ENCODE results near the gene BLOC1S2.
A peak's percentile ranks its signal among the peaks of the same experiment; 100 is the strongest.

BLOC1S2 gene

DNA sequence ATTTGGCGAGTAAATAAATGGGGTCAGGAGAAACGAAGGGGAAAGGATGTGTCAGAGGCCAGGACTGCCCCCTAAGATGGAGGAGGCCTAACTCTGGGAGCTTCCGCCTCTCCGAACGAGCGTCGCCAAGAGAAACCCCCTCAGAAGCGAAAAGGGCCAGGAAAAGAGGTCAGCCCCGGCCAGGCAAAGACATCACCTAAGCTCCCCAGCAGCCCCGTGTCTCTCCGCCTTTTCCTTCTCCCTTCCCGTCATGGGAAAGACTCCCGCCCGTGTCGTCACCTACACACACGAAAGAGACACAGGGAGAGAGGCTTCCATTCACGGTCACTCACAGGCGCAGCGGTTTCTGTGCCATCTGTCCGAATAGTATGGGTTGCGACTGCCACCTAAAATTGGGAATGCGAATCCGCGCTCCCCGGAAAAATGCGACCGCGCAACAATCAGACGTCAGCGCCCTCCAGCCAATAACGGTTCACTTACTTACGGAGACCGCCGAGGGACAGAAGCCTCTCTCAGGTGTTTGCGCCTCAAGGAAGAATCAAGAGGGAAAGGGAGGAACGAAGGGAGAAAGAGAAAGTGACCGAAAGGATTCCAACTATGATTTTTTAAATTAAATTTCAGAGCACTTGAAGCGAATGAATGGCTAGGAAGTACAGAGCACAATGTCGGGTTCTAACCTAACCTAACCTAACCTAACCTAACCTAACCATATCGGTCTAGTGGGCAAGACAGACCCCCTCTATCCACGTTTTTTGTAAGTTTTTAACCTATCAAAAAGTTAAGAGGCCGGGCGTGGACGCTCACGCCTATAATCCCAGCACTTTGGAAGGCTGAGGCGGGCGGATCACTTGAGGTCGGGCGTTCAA lies 19.0 kb downstream of the BLOC1S2 start, which contains the start of gene CWF19L1:
TSS of gene CWF19L1 (minus strand) at position 400 of the 866 bp plus-strand sequence. CDS start at position 355, 45 bp downstream.
- peaks cover 5% of the 10 kb centered on the region for H3K36me3 Mint-ChIP-seq
- H3K4me1 Mint-ChIP-seq = peaks cover 17% of the 10 kb centered on the region
- H3K4me3 Mint-ChIP-seq = peak within 1 kb of the TSS; percentile 100
- DNase-seq (ENCODE audit: low spot score in 2 of 2) = peak; percentile 39 to 63
- ATAC-seq (ENCODE audit: low read depth) = peak; percentile 75
- H3K9me3 Mint-ChIP-seq = no peaks in the 10 kb centered on the region
- H3K27ac Mint-ChIP-seq = peak within 1 kb of the TSS; percentile 99
- no peaks in the 10 kb centered on the region for H3K27me3 Mint-ChIP-seq

DNA sequence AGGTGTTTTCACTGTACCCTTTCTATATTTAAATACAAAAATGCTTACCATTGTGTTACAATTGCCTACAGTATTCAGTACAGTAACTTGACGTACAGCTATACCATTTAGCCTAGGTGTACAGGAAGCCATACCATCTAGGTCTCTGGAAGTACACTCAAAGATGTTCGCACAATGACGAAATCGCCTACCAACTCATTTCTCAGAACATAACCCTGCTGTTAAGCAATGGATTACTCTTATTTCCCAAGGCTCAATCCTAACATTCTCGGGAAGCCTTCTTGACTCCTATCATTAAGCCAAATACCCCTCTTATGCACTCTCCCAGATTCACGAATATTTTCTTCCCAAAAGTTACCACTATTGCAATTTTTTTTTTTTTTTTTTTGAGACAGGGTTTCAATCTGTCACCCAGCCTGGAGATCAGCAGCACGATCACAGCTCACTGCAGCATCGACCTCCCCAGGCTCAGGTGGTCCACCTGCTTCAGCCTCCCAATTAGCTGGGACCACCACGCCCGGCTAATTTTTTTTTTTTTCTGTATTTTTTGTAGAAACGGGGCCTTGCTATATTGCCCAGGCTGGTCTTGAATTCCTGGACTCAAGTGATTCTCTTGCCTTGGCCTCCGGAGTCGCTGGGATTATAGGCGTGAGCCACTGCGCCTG lies 20.5 kb downstream of the BLOC1S2 start:
- Mint-ChIP-seq H3K4me1 (peaks cover 24% of the 10 kb centered on the region), H3K36me3 (peaks cover 13% of the 10 kb centered on the region), H3K4me3 (peak overlapping the region; percentile 100), H3K27ac (peak overlapping the region; percentile 81), H3K9me3 (no peaks in the 10 kb centered on the region), H3K27me3 (no peaks in the 10 kb centered on the region)
- DNase-seq (ENCODE audit: low spot score in 2 of 2) (no peak), ATAC-seq (ENCODE audit: low read depth) (no peak)

DNA sequence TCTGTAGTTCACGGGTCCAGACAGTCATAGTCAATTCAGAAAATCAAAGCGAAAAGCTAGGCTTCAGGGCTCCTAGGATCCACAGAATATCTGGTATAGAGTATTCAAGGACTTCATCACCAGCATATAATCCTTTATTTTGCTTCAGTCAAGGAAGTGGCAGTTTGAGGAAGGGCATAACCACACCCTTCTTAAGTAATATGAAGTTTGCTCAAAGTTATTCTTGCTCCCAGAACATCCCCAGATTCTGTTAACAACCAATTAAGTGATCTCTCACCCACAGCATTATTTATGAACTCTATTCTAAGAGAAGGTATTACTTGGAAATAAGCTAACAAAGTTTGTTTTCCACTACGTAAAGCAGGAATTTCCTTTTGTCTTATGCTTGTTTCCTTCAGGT lies 32.3 kb downstream of the BLOC1S2 start:
- no peaks in the 10 kb centered on the region for H3K9me3 Mint-ChIP-seq
- no peaks in the 10 kb centered on the region for H3K27me3 Mint-ChIP-seq
- no peak for ATAC-seq (ENCODE audit: low read depth)
- H3K27ac Mint-ChIP-seq = no peak overlapping the region
- no peak for DNase-seq (ENCODE audit: low spot score in 2 of 2)
- peaks cover 2% of the 10 kb centered on the region for H3K4me1 Mint-ChIP-seq
- no peak overlapping the region for H3K4me3 Mint-ChIP-seq
- H3K36me3 Mint-ChIP-seq = peaks cover 34% of the 10 kb centered on the region

DNA sequence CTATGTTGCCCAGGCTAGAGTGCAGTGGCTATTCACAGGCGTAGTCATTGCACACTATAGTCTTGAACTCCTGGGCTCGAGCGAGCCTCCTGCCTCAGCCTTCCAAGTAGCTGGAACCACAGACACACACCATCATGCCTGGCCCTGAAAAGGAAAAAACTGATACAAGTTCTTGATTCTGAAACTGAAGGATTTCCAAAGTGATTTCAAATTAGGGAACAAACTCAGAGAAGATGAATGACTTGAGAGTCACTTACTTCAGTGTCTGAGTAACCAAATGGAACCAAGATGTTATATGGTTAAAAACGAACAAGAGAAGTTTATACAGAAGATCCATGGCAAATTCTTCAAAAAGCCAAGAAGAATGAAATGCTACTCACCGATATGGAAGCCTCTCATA lies 33.4 kb downstream of the BLOC1S2 start:
- Mint-ChIP-seq H3K4me1 (no peaks in the 10 kb centered on the region), H3K27ac (no peak overlapping the region), H3K27me3 (no peaks in the 10 kb centered on the region), H3K36me3 (peaks cover 30% of the 10 kb centered on the region), H3K9me3 (no peaks in the 10 kb centered on the region), H3K4me3 (no peak overlapping the region)
- no peak for ATAC-seq (ENCODE audit: low read depth)
- DNase-seq (ENCODE audit: low spot score in 2 of 2) = no peak

DNA sequence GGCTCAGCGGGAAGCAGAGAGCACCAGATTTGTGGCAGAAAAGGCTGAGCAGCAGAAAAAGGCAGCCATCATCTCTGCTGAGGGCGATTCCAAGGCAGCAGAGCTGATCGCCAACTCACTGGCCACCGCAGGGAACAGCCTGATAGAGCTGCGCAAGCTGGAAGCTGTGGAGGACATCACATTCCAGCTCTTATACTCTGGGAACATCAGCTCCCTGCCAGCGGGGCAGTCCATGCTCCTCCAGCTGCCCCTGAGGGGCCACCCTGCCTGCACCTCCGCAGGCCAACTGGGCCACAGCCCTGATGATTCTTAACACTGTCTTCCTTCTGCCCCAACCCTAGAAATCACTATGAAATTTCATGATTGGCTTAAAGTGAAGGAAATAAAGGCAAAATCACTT lies 37.7 kb downstream of the BLOC1S2 start:
- no peaks in the 10 kb centered on the region for H3K27me3 Mint-ChIP-seq
- H3K36me3 Mint-ChIP-seq = peaks cover 17% of the 10 kb centered on the region
- no peak overlapping the region for H3K27ac Mint-ChIP-seq
- no peak for DNase-seq (ENCODE audit: low spot score in 2 of 2)
- H3K4me1 Mint-ChIP-seq = no peaks in the 10 kb centered on the region
- H3K9me3 Mint-ChIP-seq = no peaks in the 10 kb centered on the region
- no peak for ATAC-seq (ENCODE audit: low read depth)
- no peak overlapping the region for H3K4me3 Mint-ChIP-seq

DNA sequence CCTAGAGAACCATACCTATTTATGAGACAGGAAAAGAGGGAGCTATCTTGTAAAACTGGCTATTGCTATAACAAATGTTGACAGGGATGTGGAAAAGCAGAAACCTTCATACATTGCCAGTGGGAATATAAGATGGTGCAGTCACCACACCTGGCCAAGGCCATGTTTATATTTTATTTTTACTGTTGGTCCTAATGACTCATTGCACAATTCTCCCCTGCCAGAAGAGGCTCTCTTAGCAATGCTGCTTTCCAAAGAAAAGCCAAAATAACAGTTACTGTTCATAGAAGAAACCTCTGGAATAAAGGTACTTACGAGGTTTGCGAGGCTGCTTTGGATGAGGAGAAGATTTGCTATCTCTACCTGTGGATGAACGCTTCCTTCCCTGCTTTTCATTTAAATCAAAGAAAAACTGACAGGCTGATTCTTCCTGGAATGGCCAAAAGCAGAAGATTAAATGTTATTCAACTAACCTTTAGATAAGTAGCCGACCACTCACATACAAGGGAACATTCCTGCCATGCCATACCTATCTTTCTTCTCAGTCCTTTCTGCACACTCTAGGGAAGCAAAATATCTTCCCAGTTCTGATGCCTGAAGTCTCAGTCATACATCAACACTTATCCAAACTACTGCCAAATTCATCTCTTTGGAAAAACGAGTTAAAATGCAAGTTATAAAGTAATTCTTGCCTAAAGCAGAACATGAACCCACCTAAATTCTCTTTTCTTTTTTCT lies 40.8 kb downstream of the BLOC1S2 start:
- Mint-ChIP-seq H3K36me3 (peaks cover 23% of the 10 kb centered on the region), H3K27ac (no peak overlapping the region), H3K4me1 (no peaks in the 10 kb centered on the region), H3K27me3 (no peaks in the 10 kb centered on the region), H3K9me3 (no peaks in the 10 kb centered on the region), H3K4me3 (no peak overlapping the region)
- ATAC-seq (ENCODE audit: low read depth) = no peak
- no peak for DNase-seq (ENCODE audit: low spot score in 2 of 2)

DNA sequence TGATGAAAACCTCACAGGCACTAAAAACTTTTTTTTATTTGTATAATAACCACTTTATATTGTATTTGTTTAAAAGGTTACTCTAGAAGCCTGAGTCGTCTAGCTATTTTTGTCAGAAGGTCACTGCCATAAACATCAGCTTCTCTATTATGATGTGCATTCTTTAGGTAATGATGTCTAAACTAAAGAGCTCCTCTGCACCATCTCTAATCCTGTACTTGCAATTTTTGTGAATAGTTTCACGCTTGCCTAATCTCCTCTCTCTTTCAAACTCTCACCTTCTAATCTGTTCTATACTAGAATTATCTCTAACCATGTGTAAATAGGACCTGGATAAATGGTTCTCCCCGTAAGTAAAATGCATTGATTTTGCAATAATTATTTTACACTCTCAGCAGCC lies 46.6 kb downstream of the BLOC1S2 start:
- Mint-ChIP-seq H3K36me3 (peaks cover 30% of the 10 kb centered on the region), H3K27ac (no peak overlapping the region), H3K9me3 (no peaks in the 10 kb centered on the region), H3K4me1 (no peaks in the 10 kb centered on the region), H3K4me3 (no peak overlapping the region), H3K27me3 (no peaks in the 10 kb centered on the region)
- no peak for DNase-seq (ENCODE audit: low spot score in 2 of 2)
- ATAC-seq (ENCODE audit: low read depth) = no peak

DNA sequence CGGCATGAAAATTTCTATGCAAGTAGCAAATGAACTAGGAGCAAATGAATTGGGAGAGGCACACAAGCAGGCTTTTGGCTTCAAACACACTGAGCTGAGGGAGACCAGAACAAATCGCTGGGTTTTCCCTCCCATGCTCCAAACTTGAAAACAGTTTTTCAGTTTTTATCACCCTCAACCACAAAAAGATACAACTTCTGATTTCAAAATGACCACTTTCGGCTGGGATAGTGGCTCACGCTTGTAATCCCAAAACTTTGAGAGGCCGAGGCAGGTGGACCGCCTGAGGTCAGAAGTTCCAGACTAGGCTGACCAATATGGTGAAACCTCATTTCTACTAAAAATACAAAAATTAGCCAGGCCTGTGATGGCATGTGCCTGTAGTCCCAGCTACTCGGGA lies 48.1 kb downstream of the BLOC1S2 start:
- Mint-ChIP-seq H3K27me3 (no peaks in the 10 kb centered on the region), H3K4me3 (no peak overlapping the region), H3K27ac (no peak overlapping the region), H3K4me1 (no peaks in the 10 kb centered on the region), H3K9me3 (no peaks in the 10 kb centered on the region), H3K36me3 (peaks cover 34% of the 10 kb centered on the region)
- no peak for DNase-seq (ENCODE audit: low spot score in 2 of 2)
- ATAC-seq (ENCODE audit: low read depth) = no peak

DNA sequence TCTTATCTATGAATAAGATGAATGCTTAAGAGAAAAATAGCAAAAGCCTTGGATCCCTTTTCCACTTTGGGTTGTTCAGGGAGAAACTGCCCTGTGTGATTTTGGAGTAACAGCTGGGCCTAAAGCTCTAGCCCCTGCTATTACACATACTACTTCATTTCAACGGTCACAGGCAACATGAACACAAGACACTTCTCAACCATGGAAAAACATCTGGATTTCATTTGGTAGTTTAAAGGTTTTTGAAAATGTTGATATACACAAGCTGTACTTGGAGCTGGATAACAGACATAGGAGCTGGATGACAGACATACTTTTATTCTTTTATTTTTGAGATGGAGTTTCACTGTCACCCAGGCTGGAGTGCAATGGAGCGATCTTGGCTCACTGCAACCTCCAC lies 54.4 kb downstream of the BLOC1S2 start:
- no peak for ATAC-seq (ENCODE audit: low read depth)
- H3K27ac Mint-ChIP-seq = no peak overlapping the region

DNA sequence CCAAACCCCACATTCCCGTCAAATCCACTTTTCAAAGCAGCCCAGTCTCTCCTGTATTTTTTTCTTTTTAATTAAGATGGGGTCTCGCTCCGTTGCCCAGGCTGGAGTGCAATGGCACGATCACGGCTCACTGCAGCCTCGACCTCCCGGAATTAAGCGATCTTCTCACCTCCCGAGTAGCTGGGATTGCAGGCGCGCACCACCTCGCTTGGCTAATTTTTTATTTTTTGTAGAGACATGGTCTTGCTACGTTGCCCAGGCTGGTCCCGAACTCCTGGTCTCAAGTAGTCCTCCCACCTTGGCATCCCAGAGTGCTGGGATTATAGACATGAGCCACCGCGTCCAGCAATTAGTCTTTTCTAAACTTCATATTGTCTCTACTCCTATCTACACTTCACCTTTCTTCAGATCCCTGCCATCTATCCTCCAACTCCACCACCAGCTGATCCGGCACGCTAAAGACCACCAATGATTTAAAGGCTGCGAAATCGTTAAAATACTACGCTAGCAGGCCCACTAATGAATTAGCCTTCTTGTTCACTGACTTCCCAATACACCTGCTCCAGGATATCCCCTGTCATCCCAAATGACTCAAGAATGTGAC lies 56.6 kb downstream of the BLOC1S2 start:
- Mint-ChIP-seq H3K4me1 (peaks cover 15% of the 10 kb centered on the region), H3K9me3 (no peaks in the 10 kb centered on the region), H3K27ac (peak overlapping the region; percentile 88), H3K36me3 (peaks cover 14% of the 10 kb centered on the region), H3K27me3 (no peaks in the 10 kb centered on the region), H3K4me3 (peak overlapping the region; percentile 85)
- ATAC-seq (ENCODE audit: low read depth) (no peak), DNase-seq (ENCODE audit: low spot score in 2 of 2) (no peak)

More for the DNA sequence above, 54.4 kb downstream of the BLOC1S2 start:
- H3K4me3 Mint-ChIP-seq = no peak overlapping the region
- H3K4me1 Mint-ChIP-seq = peaks cover 15% of the 10 kb centered on the region
- no peak for DNase-seq (ENCODE audit: low spot score in 2 of 2)
- no peaks in the 10 kb centered on the region for H3K9me3 Mint-ChIP-seq
- no peaks in the 10 kb centered on the region for H3K27me3 Mint-ChIP-seq
- H3K36me3 Mint-ChIP-seq = peaks cover 19% of the 10 kb centered on the region

DNA sequence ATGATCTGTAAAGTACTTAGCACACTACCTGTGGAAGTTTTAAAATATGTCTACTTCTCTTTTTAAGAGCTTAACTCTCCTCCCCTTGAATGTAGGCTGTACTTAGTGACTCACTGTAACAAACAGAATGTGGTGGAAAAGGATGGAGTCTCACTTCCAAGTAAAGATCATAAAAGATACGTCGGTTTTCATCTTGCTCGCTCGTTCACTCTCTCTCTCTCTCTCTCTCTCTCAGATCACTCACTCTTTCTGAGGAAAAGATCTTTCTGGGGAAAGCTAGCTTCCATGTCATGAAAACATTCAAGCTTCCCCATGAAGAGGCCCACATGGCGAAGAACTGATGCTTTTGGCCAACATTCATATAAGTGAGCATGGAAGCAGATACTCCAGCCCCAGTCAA lies 62.6 kb downstream of the BLOC1S2 start:
- no peak for ATAC-seq (ENCODE audit: low read depth)
- peaks cover 10% of the 10 kb centered on the region for H3K4me1 Mint-ChIP-seq

More for the DNA sequence above, 62.6 kb downstream of the BLOC1S2 start:
- H3K27ac Mint-ChIP-seq = no peak overlapping the region
- H3K36me3 Mint-ChIP-seq = peaks cover 29% of the 10 kb centered on the region
- no peaks in the 10 kb centered on the region for H3K27me3 Mint-ChIP-seq
- no peak for DNase-seq (ENCODE audit: low spot score in 2 of 2)
- no peak overlapping the region for H3K4me3 Mint-ChIP-seq
- H3K9me3 Mint-ChIP-seq = no peaks in the 10 kb centered on the region
